Endothelial cell of umbilical vein (primary cell): ENCODE data around the gene BCL2A1. TPM values are rescaled to one million over a fixed set of nuclear protein-coding genes. Genes with fewer than 3 reads are reported as not detected.

Experiments used
- BruUV-seq: library from RNA; stranded (reverse); fragments of 400-500 nt; replicated peaks from 2 replicates; lab custom pipeline; 2021; lab: Mats Ljungman, UMichigan
- CTCF ChIA-PET: fragments of 300-600, 350-600 bp; sonication (Branson Sonifier 250); formaldehyde crosslinking; loops from one replicate; lab custom pipeline; 2021; ENCODE audit warnings: antibody characterized with exemption, inconsistent platforms; lab: Charles Lee
- POLR2A ChIA-PET: fragments of 300-600, 350-600 bp; sonication (Branson Sonifier 250); formaldehyde crosslinking; loops from one replicate; lab custom pipeline; 2021; ENCODE audit warnings: antibody characterized with exemption, inconsistent platforms; lab: Charles Lee
- DNase-seq: peaks from one replicate; pipeline ENCODE4 v3.0.0-alpha.2; 2011; ENCODE audit warnings: low read depth, low spot score
- FAIRE-seq: peaks from 2 replicates; lab custom pipeline; 2011; peaks lifted over from hg19 to GRCh38; lab: Jason Lieb, UNC
- H2AFZ ChIP-seq: 2 replicates; pipeline ENCODE4 v1.6.0; 2012; ENCODE audit warnings: low read depth, low read length, control low read depth, inconsistent platforms
- H3K27ac ChIP-seq: 2 replicates; pipeline ENCODE4 v1.5.1; 2011; ENCODE audit warnings: low read depth, mild to moderate bottlenecking, control low read depth, low read length, moderate library complexity; ENCODE audit not compliant: insufficient read depth
- H3K27me3 ChIP-seq, 2 experiments: 2 replicates each; pipeline versions ENCODE4 v1.6.0 to v1.6.1; 2011; ENCODE audit warnings: low read length in 2 of 2, mixed read lengths in 1 of 2; ENCODE audit not compliant: control insufficient read depth in 2 of 2, insufficient read depth in 2 of 2
- H3K36me3 ChIP-seq, 2 experiments: 2 replicates in 1 of 2; 3 replicates in 1 of 2; pipeline ENCODE4 v1.5.1; 2011; ENCODE audit warnings: low read length in 2 of 2, mild to moderate bottlenecking in 1 of 2, moderate library complexity in 1 of 2; ENCODE audit not compliant: control insufficient read depth in 2 of 2, insufficient read depth in 2 of 2; ENCODE audit errors: extremely low read depth in 1 of 2
- H3K4me1 ChIP-seq: 3 replicates; pipeline ENCODE4 v1.5.1; 2011; ENCODE audit warnings: mild to moderate bottlenecking, low read length; ENCODE audit not compliant: control insufficient read depth, insufficient read depth; ENCODE audit errors: extremely low read depth
- H3K4me2 ChIP-seq: 2 replicates; pipeline ENCODE4 v1.6.1; 2011; ENCODE audit warnings: low read length, control low read depth, mixed read lengths; ENCODE audit not compliant: insufficient read depth
- H3K4me3 ChIP-seq, 3 experiments: fragments of 200-600 bp in 1 of 3; sonication (generic), shearing (Covaris generic) in 1 of 3; replicated peaks in 1 of 3; 2 replicates each; pipeline ENCODE4 v1.5.1; 2011 to 2016; ENCODE audit warnings: control low read depth in 3 of 3, low read length in 3 of 3, mild to moderate bottlenecking in 2 of 3, inconsistent platforms in 1 of 3, low read depth in 1 of 3, moderate library complexity in 1 of 3; ENCODE audit not compliant: insufficient read depth in 1 of 3
- H3K79me2 ChIP-seq: 2 replicates; pipeline ENCODE4 v1.6.0; 2012; ENCODE audit warnings: low read length, inconsistent platforms; ENCODE audit not compliant: control insufficient read depth, insufficient read depth
- H3K9ac ChIP-seq: replicated peaks from 2 replicates; pipeline ENCODE3; 2011; ENCODE audit warnings: low read length, control low read depth; ENCODE audit not compliant: insufficient read depth; ENCODE audit errors: extremely low read depth
- H3K9me1 ChIP-seq: replicated peaks from 3 replicates; pipeline ENCODE4 v1.6.0; 2011; ENCODE audit warnings: mild to moderate bottlenecking, low read length; ENCODE audit not compliant: control insufficient read depth, insufficient read depth; ENCODE audit errors: extremely low read depth
- H3K9me3 ChIP-seq: replicated peaks from 2 replicates; pipeline ENCODE4 v1.5.1; 2012; ENCODE audit warnings: low read length, inconsistent platforms; ENCODE audit not compliant: control insufficient read depth, insufficient read depth
- H4K20me1 ChIP-seq: replicated peaks from 2 replicates; pipeline ENCODE3; 2011; ENCODE audit warnings: mild to moderate bottlenecking, low read length; ENCODE audit not compliant: control insufficient read depth, insufficient read depth; ENCODE audit errors: extremely low read depth
- EZH2 ChIP-seq: IDR thresholded peaks from 2 replicates; pipeline ENCODE4 v1.6.1; 2012; ENCODE audit warnings: borderline replicate concordance, low read depth, mild to moderate bottlenecking, moderate library complexity, low read length, inconsistent platforms; ENCODE audit not compliant: severe bottlenecking
- FOS ChIP-seq: IDR thresholded peaks from 2 replicates; pipeline ENCODE4 v1.6.1; 2011; ENCODE audit warnings: mild to moderate bottlenecking, low read length, moderate library complexity, borderline replicate concordance; ENCODE audit not compliant: insufficient read depth
- GATA2 ChIP-seq: IDR thresholded peaks from 2 replicates; pipeline ENCODE4 v1.7.0; 2011; ENCODE audit warnings: low read depth, mild to moderate bottlenecking, moderate library complexity, mixed read lengths, low read length; ENCODE audit not compliant: insufficient read length, insufficient read depth
- JUN ChIP-seq: IDR thresholded peaks from 2 replicates; pipeline ENCODE4 v1.6.1; 2011; ENCODE audit warnings: borderline replicate concordance, low read depth; ENCODE audit not compliant: insufficient read length, insufficient read depth
- MYC ChIP-seq: IDR thresholded peaks from one replicate; pipeline ENCODE4 v1.6.1; 2011; ENCODE audit warnings: mild to moderate bottlenecking, low read depth, low read length
- POLR2A ChIP-seq: IDR thresholded peaks from 2 replicates; pipeline ENCODE4 v1.6.1; 2012; ENCODE audit warnings: low read depth, mild to moderate bottlenecking, control low read depth, low read length
- POLR2AphosphoS5 ChIP-seq: IDR thresholded peaks from 2 replicates; pipeline ENCODE4 v1.6.1; 2012; ENCODE audit warnings: low read depth, mild to moderate bottlenecking, control low read depth, low read length, moderate library complexity; ENCODE audit not compliant: insufficient read depth
- dilution Hi-C: fragments of 300-500 bp; cut with MboI; formaldehyde crosslinking; loops from one replicate; pipeline ENCODE4 v1.15.0; 2019; ENCODE audit warnings: low sequenced_read_pairs; ENCODE audit not compliant: extremely low pct_ligation_motif_present
- intact Hi-C: fragments of 100-400 bp; cut with micrococcal nuclease; formaldehyde crosslinking; loops from one replicate; pipeline ENCODE4 v1.10.0; 2022
- polyA plus RNA-seq, 4 experiments: library from polyadenylated mRNA; depleted of rRNA in 3 of 4; stranded (reverse) in 3 of 4; unstranded in 1 of 4; fragments of >200 nt; gene quantifications; 2 replicates each; pipeline versions ENCODE4 v1.2.1 to v1.2.3, GENCODE V29; 2011 to 2012; ENCODE audit warnings: missing spikeins in 1 of 4
- total RNA-seq: library from RNA; stranded (reverse); gene quantifications from 2 replicates; pipeline ENCODE4 v1.2.3, GENCODE V29; 2021
- TF ChIP-seq, protein P1 (sequence below): IDR thresholded peaks from 2 replicates; pipeline ENCODE4 v1.6.1; 2011; ENCODE audit not compliant: insufficient read depth, insufficient read length
- TF ChIP-seq, protein P2 (sequence below), 2 donors: IDR thresholded peaks; 1 replicate in 1 of 2; 2 replicates in 1 of 2; pipeline ENCODE4 v1.5.1; 2011; ENCODE audit warnings: low read length in 2 of 2, mild to moderate bottlenecking in 2 of 2, moderate library complexity in 2 of 2, control low read depth in 1 of 2, inconsistent platforms in 1 of 2, low read depth in 1 of 2; ENCODE audit not compliant: insufficient read depth in 1 of 2; ENCODE audit errors: extremely low read depth in 1 of 2

BCL2A1 gene
- total and polyA plus RNA-seq, 2 donors (not counting 3 experiments of a cell fraction or from before 2014, with no cell fraction given) = not detected

DNA sequence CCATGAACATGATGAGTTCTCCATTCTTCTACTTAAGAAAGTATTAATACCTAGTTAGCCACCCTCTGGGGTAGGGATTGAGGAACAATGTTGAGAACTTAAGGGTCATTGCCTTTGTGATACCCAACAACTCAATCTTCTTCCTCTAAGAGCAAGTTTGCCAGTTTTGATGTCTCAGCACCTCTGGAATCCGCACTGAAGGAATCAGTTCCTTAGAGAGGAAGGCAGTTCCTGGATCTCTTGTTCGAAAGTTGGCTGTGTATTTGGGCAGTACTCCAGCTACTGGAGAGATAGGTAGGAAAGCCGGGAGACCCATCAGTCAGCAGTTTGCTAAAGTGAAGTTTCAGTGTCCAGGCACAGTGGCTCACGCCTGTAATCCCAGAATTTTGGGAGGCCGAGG, 38.5 kb downstream of the BCL2A1 start:
- no TSS peak for BruUV-seq
- Histone ChIP-seq H3K9ac (no peak overlapping the region), H3K36me3 (no peaks in the 10 kb centered on the region), H3K9me1 (no peaks in the 10 kb centered on the region), H3K4me2 (no peak overlapping the region), H4K20me1 (no peaks in the 10 kb centered on the region), H3K9me3 (no peaks in the 10 kb centered on the region), H3K27me3 (peaks cover 0 to 3% of the 10 kb centered on the region in 2 experiments), H3K27ac (no peak overlapping the region), H3K4me1 (no peaks in the 10 kb centered on the region), H3K79me2 (no peaks in the 10 kb centered on the region), H3K4me3 (no peak overlapping the region), H2AFZ (no peak overlapping the region)
- dilution Hi-C loops (no loop called here), intact Hi-C loops (no loop called here)
- DNase-seq (no peak), FAIRE-seq (no peak)
- no peak for TF ChIP-seq GATA2
- TF ChIP-seq, protein P1, sequence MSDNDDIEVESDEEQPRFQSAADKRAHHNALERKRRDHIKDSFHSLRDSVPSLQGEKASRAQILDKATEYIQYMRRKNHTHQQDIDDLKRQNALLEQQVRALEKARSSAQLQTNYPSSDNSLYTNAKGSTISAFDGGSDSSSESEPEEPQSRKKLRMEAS = no peak
- TF ChIP-seq POLR2A = no peak
- TF ChIP-seq MYC = no peak
- no peak for TF ChIP-seq EZH2
- TF ChIP-seq, protein P2, sequence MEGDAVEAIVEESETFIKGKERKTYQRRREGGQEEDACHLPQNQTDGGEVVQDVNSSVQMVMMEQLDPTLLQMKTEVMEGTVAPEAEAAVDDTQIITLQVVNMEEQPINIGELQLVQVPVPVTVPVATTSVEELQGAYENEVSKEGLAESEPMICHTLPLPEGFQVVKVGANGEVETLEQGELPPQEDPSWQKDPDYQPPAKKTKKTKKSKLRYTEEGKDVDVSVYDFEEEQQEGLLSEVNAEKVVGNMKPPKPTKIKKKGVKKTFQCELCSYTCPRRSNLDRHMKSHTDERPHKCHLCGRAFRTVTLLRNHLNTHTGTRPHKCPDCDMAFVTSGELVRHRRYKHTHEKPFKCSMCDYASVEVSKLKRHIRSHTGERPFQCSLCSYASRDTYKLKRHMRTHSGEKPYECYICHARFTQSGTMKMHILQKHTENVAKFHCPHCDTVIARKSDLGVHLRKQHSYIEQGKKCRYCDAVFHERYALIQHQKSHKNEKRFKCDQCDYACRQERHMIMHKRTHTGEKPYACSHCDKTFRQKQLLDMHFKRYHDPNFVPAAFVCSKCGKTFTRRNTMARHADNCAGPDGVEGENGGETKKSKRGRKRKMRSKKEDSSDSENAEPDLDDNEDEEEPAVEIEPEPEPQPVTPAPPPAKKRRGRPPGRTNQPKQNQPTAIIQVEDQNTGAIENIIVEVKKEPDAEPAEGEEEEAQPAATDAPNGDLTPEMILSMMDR (IDR thresholded peaks at IDR 0.05; ENCODE audit: extremely low read depth in 1 of 2, insufficient read depth in 1 of 2, low read depth in 1 of 2, low read length in 2 of 2) = no peak
- TF ChIP-seq FOS = no peak
- no peak for TF ChIP-seq POLR2AphosphoS5
- TF ChIP-seq JUN = no peak
- POLR2A ChIA-PET = no interaction called here
- CTCF ChIA-PET = no interaction called here
